ENCODE measurements around the gene ENTPD6.
A peak's percentile ranks its signal among the peaks of the same experiment; 100 is the strongest.

ENTPD6 gene

DNA sequence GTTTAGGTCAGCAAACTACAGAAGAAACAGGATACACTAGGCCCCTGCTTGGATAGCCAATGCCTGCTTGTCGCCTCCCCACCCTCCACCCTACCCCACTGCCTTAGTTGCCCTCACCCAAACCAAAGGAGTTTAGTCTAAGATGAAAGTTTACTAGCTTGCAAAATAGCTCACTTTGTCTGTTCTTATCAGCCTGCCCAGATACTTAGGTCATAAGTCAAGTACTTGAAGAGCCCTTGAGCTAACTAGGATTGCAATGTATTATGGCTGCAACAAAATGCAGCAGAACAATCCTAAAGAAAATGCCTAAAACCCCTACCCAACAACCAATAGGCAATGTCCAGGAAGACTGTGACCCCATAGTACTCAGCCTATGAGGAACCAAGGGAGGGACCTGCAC, 7.3 kb upstream of the ENTPD6 start:
- no peak for DNase-seq (ENCODE audit: low spot score)

DNA sequence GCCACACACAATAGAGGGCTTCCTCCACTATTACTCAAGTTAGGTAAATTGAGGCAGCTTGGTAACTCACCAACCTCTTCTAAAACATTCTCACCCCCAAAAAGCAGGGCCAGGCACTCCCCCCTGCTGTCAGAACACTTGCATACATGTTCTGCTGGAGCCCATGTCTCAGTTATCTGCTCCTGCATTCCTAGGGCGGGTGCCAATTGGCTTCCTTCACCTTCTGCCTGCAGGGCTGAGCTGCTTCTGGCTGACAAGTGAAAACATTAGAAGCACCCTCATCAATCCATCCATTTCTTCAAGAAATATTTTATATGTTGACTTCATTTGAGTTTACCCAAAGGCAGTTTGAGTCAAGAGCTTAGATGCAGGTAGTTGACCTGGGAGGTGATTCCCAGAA, 4.5 kb upstream of the ENTPD6 start:
- no peak for DNase-seq (ENCODE audit: low spot score)

DNA sequence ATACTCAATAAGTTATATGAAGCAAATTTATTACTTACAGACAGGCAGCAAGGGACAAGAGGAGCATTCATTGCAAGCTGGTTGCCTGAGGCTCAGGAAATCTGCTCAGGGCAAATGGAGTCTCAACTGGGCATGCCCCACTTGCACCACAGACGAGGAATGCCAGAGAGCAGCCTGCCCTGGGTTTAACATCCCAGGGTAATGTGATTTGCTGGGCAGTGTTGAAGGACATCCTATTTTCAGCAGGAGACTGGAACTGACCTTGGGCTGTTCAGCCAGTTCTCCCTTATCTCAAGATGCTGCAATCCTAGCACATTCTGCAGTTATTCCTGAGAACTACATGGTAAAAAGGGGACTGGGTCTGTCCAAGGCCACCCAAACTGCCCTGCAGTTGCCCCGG, 3.8 kb upstream of the ENTPD6 start:
- DNase-seq (ENCODE audit: low spot score) = no peak

DNA sequence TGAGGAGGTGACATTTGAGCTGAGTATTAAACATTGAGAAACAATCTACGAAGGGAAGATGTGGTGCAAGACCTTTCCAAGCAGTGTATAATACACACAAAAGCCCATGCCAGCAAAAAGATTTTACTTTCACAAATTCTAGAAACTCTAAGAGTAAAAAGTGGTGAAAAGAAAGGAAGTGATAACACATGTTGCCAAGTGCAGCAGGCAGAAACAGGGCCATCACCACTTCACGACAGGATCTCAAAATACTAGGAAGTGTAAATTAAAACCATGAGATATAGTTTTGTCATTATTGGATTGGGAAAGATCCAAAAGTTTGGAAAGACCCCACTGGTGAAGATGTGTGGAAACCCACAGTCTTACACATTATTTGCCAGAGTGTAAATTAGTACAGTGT, 1.7 kb upstream of the ENTPD6 start:
- no peak for DNase-seq (ENCODE audit: low spot score)

DNA sequence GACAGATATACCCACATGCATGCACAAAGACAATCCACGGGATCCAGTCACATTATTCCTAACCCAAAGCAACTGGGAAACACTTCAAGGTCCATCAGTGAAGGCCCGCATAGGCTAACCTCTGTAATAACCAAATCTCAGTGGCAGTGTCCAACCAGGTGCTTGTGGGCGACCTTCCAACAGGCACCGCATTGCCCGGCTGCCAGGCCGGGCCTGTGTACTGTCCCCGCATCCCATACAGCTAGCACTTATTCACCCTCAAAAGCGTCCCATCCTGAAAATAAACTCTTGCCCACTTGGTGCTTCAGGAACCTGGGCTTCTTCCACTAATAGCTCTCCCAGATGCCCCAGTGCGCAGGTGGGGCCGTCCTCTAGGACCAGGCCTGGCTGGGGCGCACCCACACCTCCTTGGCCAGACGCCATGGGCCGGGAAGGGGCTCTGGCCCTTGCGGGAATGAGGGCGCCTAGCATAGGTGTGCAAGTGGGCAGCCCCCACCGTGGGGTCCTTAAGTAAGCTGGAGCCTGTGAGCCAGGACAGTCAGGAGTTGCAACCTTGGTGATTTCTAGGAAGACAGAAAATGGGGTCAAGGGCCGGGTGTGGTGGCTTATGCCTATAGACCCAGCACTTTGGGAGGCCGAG, 1.1 kb upstream of the ENTPD6 start:
- no peak for DNase-seq (ENCODE audit: low spot score)

DNA sequence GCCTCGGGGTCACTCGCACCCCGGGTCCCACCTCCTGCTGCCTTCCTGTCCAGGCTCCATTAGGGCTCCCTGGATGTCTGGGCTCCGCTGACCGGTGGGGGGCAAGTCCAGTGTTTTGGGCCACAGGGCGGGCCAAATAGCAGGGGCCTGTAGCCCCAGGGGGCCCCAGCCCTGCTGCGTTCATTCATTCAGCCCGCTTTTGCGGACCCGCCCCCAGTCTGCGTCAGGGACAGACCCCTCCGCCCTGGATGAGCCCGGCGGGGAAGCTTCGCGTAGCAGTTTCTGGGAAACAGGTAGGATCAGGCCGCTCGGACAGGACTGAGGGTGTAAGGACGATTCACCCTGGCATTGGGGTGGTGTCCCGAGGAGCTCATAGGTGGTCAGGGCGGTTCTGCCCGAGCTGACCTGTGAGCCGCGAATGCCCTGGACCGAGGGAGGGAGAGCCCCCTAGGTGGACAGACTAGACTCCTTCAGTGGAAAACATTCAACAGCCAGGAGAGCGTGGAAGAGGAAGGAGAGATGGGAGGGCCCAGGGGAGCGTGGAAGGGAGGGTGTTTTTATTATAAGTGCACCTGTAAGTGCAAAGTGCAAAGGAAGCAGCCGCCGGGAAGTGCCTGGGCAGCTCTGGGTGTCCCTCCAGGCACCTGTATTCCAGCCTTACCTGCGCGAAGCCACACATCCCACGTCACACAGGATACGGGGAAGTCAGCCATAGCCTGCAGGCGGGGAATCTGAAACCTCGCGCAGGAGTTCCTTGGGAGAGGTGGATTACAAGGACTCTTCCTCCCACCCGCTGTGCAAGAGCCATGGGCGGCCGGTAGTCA, 662 bp downstream of the ENTPD6 start:
- DNase-seq (ENCODE audit: low spot score) = peak; percentile 4

DNA sequence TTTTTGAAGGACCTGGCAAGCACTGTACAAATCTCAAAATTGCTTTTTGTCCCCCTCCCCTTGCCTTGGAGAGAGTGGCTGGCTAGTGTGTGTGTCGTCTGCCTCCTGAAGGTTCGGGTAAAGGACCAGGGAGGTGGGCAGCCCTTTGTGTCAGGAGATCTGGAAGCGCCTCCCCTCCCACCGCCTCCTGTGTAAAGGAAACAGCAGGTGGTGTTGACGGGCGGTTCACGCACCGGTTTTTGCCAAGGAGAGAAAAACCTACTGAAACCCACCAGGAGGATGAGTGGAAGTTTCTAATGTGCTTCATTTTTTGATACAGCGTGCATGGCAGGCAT, 1.2 kb downstream of the ENTPD6 start:
- no peak for DNase-seq (ENCODE audit: low spot score)

DNA sequence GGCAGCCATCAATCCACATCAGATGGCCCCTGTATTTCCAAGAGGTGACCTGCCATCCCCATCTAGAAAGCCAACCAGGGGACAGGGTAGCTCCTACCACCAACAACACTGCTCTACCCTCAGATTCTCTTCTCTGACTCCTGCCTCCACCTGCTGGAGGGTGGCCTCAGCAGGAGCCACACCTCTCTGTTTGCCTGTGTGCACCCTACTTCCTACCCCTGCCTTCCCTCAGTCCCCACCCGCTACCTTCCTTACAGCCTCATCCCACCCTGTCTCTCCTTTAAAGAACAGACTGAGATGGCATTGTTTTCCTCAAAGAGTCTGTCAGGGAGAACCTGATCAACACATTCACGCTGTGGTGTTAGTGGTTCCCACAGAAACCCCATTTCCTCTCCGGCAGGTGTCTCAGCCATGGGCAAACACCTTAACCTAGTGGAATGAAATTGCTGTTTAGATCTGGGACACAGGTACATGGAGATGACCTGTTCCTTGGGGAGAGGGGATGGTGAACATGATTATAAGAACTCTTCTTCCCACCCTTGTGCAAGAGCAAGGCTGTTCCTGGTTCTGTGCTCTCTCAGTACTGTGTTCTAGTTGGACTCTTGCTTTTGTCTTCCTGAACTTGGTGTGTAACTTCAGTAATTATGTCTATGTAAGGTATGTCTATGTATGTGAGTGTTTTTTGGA, 1.8 kb downstream of the ENTPD6 start:
- DNase-seq (ENCODE audit: low spot score) = peak; percentile 16

DNA sequence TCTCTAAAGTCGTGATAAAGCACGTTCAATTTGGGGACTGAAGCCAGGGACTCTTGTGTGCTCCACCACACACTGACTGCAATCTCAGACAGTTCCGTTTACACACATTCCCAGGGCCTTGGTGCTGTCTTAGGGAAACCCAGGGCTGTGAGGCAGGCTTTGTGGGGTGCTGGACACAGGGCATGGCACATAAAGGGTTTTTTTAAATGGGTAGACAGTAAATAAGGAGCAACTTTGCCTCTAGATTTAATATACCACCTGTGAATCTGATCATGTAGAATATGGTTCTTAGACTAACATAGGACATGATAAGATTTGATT, 2.3 kb downstream of the ENTPD6 start:
- no peak for DNase-seq (ENCODE audit: low spot score)

DNA sequence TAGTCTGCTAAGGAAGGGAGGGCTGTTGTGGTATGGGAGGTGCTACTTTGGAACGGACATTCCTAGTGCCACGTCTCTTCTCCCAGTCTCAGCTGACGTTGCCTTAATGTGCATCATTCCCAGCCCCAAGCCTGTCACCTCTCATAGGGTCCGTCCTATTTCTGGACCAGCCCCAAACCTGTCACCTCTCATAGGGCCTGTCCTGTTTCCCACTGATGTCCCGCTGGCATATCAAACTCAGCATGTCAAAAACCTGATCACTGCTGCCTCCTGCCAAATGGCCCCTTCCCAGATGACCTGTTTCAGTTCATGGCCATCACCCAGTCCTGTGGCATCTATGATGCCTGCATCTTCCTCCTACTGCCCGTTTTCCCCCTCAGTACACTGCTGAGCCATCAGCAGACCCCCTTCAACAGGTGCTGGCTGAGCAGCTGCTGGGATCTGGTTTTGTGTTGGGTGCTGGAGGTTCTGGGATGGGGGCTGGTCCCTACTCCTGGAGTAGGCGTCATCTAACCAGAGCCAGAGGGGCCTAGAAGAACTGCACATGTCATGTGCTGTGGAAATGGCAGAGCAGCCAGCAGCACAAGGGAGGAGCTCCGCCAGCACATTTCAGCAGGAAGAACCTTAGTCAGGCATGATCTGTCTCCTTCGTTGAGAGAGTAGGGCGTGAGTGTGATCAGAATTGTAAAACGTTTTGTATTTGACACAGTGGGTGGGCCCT, 3.3 kb downstream of the ENTPD6 start:
- no peak for DNase-seq (ENCODE audit: low spot score)

DNA sequence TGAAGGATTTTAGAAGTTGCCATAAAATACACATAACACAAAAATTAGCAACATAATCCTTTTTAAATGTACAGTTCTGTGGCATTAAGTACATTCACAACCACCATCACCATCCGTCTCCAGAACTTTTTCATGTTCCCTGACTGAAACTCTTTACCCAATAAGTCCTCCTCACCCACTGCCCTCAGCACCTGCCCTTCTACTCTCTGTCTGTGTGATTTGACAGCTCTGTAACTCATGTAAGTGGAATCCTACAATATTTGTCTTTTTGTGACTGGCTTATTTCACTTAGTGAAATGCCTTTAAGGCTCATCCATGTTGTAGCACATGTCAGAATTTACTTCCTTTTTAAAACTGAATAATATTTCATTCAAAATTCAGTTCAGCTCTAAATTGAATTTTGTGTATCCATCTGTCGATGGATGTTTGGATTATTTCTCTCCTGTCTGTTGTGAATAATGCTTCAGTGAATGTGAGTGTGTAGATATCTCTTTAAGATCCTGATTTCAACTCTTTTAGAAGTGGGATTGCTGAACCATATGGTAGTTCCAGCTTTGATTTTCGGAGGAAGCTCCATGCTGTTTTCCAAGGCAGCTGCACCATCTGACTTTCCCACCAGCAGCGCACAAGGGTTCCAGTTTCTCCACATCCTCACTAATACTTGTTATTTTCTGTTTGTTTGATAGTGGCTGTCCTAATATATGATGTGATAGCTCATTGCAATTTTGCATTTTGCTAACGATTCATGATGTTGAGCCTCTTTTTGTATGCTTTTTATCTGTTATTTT, 4.2 kb downstream of the ENTPD6 start:
- DNase-seq (ENCODE audit: low spot score) = no peak

DNA sequence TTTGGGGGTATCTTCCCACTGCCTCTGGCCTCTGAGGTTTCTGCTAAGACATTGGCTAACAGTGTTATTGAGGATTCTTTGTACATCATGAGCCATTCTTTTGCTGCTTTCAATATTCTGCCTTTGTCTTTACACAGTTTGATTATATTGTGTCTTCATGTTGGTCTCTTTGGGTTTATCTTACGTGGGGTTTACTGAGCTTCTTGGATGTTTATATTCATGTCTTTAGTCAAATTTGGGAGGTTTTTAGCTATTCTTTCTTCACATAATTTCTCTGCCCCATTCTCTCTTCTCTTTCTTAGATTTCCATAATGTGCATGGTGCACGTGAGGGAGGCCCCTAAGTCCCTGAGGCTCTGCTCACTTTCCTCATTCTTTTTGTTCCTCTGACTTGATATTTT, 7.6 kb downstream of the ENTPD6 start:
- DNase-seq (ENCODE audit: low spot score) = no peak

DNA sequence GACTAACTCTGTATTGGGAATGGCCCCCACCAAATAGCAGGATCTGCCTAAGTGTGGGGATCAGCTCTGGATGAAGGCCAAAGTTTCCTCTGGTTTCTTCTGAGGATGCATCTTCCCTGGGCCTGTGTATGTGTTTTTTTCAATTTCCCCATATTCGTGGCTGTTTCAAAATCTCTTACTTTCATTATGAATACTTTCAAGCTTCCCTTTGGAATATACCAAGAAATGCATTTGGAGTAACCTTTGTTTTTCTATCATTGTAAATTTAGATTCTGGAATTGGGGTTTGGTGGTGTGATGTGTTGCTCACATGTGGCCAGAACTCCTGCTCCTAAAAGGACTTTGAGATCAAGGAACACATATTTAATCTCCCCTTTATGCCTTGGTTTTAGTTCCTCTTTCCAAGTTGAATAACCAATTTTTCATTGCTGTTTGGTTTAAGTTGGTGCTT, 8.4 kb downstream of the ENTPD6 start:
- no peak for DNase-seq (ENCODE audit: low spot score)

DNA sequence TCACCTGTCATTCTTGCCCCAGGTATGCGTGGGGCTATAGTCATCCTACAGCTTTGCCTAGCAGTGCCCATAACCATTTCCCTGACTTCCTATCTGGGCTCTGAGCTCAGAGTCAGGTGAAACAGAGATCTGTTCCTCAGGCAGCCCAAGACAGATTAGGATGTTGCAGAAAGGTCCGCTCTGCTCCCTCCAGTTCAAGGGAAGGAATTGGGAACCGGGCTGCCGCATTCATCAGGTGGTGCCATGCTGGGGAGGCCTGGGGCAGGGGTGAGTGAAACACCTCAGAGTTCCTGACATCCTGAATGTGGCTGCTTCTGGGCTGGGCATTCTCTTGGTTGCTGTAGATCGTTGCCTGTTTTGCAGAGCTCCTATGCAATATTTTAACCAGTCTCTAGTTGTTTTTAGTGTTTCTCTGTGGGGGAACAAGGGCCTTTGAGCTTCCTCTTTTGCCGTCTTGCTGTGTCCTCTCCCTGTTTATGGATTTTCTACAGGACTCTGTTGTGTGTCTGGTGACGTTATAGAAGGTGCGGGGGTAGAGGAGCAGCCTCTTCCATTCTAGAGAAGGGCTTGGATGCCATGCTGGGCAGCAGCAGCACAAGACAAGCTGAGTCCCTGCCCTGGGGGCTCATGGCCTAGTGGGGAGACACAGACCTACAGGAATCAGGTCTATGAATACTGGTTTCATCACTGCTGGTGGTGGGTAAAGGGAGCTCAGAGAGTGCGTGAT, 9.2 kb downstream of the ENTPD6 start:
- no peak for DNase-seq (ENCODE audit: low spot score)

DNA sequence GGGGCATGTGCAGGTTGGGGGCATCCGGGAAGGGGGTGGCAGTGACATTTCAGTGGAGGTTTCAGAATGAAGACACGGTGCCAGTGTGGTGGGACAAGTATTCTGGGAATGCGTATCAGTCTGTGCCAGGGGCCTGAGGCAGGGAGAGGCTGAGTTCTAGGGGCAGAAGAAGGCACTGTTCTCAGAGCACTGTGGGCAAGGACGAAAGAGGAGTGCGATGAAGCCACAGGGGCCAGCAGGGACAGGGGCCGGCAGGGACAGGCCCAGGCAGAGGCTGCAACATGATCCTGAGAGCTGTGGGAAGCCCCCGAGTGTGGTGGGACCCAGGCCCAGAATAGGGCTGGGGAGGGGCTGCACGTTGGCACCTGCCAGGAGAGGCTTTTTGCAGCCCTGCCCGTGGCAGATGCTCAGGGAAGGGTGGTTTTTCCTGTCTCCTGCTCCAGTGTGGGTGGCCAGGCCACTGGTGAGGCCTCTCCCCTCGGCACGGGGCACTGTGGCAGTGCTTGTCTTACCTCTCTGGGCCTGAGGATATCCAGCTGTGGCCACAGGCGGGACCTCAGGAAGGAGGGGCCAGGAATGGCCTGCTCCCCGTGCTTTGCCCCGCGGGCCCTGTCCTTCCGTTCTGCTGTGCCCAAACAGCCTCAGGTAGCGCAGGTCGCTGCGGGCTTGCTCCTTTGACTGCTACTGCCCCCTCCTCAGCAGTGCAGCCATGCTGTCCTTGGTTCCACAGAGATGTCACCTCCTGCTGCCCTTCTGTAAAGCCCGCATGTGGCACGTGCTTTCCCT, 10.0 kb downstream of the ENTPD6 start:
- DNase-seq (ENCODE audit: low spot score) = no peak

DNA sequence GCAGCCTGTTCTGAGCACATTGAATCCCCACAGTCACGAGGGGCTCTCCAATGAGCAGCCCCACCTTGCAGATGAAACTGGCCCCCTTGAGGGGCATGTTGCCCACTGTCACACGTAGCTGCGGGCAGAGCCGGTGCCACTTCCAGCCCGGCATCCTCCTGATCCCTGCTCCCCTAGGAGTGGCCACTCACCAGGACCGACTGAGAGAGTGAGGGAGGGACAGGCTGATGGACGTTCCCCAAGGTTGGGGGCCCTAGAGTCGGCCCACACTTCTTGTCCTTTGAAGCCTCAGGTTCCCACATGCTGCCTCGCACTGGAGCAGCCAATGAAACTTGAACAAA, 10.5 kb downstream of the ENTPD6 start:
- no peak for DNase-seq (ENCODE audit: low spot score)

DNA sequence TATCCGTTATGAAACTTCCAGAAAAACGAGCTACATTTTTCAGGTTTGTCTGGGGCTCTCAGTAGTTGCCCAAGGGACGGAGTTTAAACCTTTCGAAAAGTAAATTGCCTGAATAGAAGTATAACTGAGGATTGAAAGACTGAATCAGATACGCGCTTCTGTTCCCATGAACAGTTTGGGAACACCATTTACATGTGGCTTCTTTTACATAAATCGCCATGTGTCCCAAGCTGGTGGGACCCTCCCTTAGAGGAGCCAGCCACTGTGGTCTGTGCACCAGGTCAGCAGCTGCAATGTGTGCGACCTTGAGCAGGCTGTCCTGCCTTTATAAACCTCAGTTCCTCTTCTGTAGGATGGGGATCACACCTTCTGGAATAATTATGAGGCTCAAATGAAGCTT, 11.0 kb downstream of the ENTPD6 start:
- DNase-seq (ENCODE audit: low spot score) = no peak

DNA sequence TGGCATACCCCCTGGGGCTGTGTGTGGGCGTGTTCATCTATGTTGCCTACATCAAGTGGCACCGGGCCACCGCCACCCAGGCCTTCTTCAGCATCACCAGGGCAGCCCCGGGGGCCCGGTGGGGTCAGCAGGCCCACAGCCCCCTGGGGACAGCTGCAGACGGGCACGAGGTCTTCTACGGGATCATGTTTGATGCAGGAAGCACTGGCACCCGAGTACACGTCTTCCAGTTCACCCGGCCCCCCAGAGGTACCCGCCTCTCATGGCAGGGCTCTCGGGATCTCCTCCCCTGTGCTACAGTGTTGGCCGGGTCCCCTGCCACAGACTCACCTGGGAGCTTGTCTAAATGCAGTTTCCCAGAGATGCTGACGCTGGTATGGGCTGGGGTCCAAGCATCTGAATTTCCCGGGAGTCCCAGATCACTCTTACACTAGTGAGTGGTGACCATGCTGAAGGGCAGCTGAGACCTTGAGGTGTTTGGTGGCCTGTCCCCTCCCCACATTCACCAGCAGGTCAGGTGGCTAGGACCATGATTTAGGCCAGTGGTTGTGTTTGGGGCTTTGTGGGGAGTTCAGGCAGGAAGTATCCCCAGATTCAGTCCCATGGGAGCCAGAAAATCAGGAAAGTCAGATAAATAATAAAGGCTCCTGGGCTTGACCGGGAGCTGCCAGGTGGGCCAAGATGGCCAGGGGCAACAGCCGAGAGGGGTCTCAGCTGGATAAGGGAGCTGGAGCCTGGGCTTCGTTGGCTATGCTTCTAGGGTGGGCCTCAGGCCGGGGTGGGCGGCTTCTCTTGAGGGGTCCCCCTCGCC, 11.8 kb downstream of the ENTPD6 start:
- DNase-seq (ENCODE audit: low spot score) = no peak

DNA sequence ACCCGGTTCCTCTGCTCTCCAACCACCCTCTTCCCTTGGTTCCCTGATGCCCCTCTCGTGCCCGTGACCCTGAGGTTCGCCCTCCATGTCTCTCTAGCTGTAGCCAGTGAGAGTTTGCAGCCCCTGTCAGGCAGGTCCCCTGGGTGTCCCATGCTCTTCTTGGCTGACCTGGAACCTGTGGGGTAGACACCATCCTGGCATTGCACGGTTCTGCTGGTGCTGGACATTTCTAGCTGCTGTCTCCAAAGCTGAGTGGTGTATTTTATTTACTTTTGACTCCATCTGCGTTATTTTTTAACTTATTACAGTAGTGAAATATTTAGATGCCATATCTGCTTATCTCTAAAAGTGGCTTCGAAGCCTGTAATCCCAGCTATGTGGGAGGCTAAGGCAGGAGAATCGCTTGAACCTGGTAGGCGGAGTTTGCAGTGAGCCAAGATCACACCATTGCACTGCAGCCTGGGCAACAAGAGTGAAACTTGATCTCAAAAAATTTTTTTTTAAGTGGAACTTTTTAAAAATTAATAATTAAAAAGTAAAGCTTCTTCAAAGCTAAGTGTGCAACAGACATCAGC, 12.5 kb downstream of the ENTPD6 start:
- DNase-seq (ENCODE audit: low spot score) = no peak
